Stimulated activated CD8-positive, alpha-beta memory T cell treated with anti-CD3 and anti-CD28 coated beads, Interleukin-7, amount 100 ng/mL, for 1 hour (primary cell): Measurements from ENCODE around the gene ABCC2.
"Not testable (repeated sequence)": the region's sequence is repeated elsewhere in the genome, so short reads cannot be mapped to it uniquely, and the experiment has no call there.

ENCODE experiments used
- DNase-seq, 2 donors: peaks; one replicate each; pipeline ENCODE4 v3.0.0-alpha.2; 2020; ENCODE audit warnings: low read depth in 2 of 2

ABCC2 gene

DNA sequence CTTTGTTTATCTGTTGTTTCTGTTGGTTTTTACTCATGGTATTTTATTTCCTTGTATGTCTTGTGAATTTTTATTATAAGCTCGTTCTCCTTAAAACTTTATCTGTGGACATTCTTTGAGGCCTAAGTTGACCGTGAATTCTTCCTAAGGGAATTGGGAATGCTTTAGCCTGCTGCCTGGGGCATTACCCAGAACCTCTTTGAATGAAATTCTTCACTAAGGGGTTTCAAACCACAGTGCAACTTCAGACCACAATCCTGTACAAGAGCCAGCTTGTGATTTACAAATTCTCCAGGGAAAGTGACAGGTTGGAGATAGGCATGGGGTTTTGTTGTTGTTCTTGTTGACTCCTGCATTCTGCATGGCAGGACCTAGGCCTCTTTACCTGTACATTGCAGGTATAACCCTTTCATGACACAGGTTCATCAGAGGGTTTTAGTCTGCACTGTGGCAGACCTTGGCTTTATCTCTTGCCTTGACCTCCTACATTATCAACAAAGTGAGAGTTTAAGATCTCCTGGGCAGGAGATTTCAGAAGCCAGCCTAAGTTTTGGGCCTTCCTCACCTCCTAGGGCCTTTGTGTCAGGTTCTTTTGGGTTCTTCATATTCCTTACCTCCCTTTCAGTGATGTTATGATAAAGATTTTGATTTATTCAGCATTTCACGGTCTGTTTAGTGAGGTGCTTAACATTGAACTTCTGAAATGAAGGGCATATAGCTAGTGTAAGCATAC is 70.2 kb downstream of the ABCC2 start:
- no peak for DNase-seq

DNA sequence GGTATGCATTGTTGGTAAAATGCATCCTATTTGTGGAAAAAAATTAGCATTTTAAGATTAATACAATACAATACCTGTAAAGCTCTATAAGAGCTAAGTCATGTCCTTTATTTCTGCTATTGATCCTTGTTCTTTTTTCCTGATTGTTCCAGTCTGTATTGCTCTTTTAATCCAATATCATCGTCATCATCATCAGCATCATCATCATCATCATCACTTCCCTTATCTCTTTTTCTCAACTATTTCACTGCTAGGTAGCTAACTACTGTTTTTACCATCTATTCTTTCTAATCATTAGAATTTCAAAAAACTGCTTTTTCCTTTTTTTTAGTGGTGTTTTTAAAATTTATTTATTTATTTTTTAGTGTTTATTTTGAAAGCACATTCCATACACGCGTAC is 71.2 kb downstream of the ABCC2 start:
- DNase-seq: no peak

DNA sequence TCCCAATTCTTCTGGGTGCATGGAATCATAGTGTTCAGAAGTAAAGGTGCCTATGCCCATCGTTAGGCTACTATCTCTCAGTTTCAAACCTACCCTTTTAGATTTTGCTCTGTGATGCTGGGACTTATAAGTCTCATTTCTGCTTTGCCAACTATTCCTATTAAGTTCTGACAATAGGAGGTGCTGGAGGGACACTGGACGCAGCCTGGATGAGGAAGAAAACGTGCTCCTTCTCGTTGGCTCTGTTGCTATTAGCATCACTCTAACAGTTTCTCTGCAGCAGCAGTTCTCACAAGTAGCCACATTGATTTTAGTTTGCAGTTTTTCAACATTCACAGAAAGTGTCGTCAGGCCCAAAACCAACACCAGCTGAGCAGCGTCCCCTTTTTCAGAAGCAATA is 72.4 kb downstream of the ABCC2 start:
- no peak for DNase-seq

DNA sequence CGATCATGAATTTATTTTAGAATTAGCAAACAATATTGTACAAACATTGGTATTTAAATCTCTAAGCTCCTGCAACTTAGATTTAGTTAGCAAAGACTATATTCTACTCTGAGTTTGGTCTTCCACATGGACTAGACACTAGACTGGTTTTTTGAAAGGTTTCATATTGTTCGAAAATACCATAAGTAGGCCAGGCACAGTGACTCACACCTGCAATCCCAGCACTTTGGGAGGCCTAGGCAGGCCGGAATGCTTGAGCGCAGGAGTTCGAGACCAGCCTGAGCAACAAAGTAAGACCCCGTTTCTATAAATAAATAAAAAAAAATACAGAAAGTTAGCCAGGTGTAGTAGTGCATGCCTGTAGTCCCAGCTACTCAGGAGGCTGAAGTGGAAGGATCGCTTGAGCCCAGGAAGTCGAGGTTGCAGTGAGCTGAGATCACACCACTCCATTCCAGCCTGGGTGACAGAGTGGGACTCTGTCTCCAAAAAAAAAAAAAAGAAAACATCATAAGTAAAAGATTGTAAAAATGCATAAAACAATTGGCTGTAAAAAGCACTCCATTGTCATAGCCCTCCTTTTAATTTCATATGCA is 73.1 kb downstream of the ABCC2 start:
- DNase-seq: no peak

DNA sequence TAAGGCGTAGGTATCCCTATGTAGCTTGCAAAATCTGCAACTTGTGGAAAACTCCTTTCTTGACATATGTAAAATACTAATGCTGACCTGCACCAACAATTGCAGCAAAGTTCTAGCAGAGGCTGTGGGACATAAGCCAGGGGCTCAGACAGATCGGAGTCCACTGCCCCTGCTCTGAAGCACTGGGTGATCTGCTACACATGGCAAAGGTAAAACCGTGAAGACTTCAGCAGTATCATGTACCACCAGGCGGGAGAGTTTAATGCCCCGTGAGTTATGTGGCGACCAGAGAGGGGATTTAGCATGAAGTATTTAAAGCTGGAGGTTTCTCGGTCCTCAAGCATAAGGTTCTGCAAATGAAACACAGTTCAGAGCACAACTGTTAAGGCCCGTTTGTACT is 76.4 kb downstream of the ABCC2 start:
- no peak for DNase-seq

DNA sequence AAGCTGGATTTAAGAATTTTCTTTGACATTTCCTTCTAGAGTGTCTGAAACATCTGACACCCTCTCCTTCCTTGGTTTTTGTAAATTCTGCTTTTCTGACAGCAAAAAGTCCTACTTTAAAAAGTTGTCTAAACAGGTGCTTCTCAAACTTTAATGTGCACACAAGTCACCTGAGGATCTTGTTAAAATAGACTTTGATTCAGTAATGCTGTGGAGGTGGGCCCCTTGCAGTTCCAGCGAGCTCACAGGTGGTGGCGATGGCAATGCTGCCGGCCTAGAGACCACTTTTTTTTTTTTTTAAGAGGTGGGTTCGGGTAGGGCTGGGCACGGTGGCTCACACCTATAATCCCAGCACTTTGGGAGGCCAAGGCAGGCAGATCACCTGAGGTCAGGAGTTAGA is 77.1 kb downstream of the ABCC2 start:
- DNase-seq: no peak

DNA sequence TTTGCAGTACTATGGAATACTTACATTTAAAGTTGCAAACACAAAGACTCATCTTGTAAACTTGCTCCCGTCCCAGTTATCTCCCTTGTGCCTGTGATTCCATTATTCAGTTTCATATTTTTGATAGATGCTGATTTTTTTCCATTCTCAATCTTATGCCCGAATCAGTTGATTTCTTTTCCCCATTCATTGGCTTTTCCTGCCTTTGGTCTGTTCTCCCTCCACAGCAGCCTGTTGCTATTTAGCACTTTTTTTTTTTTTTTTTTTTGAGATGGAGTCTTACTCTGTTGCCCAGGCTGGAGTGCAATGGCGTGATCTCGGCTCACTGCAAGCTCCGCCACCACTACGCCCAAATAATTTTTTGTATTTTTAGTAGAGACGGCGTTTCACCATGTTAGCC is 78.0 kb downstream of the ABCC2 start:
- DNase-seq: no peak

DNA sequence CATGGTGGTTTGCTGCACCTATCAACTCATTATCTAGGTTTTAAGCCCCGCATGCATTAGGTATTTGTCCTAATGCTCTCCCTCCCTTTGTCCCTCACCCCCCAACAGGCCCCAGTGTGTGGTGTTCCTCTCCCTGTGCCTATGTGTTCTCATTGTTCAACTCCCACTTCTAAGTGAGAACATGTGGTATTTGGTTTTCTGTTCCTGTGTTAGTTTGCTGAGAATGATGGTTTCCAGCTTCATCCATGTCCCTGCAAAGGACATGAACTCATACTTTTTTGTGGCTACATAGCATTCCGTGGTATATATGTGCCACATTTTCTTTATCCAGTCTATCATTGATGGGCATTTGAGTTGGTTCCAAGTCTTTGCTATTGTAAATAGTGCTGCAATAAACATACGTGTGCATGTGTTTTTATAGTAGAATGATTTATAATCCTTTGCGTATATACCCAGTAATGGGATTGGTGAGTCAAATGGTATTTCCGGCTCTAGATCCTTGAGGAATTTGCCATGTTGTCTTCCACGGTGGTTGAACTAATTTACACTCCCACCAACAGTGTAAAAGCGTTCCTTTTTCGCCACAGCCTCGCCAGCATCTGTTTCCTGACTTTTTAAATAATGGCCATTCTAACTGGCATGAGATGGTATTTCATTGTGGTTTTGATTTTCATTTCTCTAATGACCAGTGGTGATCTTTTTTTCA is 81.2 kb downstream of the ABCC2 start:
- DNase-seq: not testable (repeated sequence)

DNA sequence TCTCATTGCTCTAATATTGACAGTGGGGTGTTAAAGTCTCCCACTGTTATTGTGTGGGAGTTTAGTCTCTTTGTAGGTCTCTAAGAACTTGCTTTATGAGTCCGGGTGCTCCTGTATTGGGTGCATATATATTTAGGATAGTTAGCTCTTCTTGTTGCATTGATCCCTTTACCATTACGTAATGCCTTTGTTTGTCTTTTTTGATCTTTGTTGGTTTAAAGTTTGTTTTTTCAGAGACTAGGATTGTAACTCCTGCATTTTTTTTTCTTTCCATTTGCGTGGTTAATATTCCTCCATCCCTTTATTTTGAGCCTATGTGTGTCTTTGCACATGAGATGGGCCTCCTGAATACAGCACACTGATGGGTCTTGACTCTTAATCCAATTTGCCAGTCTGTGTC is 84.8 kb downstream of the ABCC2 start:
- DNase-seq: not testable (repeated sequence)

DNA sequence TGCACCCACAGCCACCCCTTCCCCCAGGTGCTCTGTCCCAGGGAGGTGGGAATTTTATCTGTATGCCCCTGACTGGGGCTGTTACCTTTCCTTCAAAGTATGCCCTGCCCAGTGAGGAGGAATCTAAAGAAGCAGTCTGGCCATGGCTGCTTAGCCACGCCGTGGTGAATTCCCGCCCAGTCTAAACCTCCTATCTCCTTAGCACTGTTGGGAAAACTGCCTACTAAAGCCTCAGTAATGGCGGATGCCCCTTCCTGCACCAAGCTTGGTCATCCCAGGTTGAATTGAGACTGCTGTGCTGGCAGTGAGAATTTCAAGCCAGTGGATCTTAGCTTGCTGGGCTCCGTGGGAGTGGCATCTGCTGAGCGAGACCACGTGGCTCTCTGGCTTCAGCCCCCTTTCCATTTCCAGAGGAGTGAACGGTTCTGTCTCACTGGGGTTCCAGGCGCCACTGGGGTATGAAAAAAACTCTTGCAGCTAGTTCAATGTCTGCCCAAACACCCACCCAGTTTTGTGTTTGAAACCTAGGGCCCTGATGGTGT is 87.2 kb downstream of the ABCC2 start:
- DNase-seq: no peak

DNA sequence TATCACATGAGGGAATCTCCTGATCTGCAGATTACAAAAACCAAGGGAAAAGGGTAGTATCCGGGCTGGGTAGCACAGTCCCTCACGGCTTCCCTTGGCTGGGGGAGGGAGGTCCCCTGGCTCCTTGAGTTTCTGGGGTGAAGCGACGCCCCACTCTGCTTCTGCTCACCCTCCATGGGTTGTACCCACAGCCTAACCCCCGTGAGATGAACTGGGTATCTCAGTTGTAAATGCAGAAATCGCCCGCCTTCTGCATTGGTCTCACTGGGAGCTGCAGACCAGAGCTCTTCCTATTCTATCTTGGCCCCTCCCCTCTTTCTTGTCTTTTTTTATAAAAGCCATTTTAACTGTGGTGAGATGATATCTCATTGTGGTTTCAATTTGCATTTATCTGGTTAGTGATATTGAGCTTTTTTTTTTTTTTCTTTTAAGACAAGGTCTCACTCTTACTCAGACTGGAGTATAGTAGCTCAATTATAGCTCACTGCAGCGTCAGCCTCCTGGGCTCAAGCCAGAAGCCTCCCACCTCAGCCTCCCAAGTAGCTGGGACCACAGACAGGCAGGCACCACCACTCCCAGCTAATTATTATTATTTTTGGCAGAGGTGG is 87.8 kb downstream of the ABCC2 start:
- DNase-seq: no peak

DNA sequence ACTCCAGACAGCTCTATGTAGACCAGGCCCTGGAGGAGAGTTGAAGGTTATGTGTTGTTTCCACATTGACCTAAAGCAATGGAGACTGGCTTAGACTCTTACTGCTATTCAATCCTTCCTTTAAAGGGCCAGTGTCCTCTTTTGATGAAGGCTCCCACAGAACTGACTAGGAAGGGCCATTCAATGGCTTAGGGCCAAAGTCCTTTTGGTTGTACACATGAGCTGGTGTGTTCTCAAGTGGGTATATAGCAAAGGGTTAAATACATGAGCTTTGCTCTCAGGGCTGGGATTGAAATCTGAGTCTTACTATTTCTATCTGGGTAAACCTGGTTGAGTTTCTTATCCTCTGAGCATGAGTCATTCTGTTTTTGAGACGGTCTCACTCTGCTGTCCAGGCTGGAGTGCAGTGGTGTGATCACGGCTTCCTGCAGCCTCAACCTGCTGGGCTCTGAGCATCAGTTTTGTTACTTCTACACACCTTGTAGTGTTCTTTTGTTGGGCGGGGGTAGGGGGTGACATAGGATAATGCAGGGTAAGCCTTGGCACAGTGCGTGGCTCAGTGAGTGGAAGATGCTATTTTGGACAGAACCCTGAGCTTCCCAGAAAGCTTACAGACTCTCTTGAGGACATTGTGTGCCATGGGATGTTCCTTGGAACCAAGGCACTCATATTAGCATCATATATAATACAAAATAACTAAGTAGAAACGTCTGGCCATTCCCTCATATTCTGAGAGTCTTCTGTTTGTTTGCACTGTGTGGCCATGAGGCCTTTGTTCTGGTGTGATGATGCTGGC is 90.1 kb downstream of the ABCC2 start:
- no peak for DNase-seq

DNA sequence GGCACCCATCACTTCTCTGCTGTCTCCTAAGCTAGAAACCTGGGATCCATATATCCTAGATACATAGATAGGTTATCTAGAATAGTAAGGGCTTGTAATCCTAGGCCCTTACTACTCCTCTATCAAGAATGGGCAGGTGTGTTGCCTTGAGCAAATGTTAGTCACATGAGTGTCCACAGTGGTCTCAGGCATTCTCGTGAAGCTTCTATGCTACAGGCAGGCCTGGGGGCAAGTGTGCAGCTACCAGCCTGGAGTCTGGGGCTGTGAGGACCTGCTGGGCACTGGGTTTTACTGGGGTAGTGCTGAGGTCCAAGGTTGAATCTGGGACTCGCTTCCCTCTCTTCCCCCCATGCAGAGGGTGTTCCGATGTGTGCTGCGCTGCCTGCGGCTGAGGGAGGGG is 91.4 kb downstream of the ABCC2 start:
- no peak for DNase-seq

DNA sequence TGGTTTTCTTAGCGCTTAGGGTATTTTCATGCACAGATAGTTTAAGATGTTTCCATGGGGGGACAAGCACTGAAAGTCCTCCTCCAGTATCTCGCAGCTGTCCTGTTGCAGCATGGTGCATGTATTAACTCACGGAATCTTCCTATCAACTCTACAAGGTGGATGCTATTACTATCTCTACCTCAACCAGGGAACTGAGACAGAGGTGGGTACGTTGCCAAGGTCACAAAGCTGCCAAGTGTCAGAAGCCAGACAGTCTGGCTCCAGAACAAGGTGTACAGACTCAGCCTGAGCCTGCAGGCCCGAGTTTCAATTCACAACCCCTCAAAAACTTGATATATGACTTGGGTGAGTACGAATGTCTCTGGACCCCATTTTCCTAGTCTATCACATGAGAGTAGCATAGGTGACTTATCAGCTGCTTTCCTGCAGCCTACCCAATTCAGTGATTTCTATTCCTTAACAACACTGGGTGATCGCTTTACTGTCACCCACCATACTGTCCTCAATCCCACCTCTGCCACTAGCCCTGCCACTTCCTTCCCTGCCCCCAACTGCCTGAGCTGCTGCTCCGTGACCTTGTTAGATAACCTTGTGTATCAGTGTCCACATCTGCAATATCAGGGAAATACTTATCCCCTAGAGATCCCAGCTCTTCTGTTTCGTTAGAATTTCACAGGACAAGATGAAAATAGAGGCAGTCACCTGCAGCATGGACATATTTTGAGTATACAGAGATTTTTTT is 92.1 kb downstream of the ABCC2 start:
- no peak for DNase-seq

DNA sequence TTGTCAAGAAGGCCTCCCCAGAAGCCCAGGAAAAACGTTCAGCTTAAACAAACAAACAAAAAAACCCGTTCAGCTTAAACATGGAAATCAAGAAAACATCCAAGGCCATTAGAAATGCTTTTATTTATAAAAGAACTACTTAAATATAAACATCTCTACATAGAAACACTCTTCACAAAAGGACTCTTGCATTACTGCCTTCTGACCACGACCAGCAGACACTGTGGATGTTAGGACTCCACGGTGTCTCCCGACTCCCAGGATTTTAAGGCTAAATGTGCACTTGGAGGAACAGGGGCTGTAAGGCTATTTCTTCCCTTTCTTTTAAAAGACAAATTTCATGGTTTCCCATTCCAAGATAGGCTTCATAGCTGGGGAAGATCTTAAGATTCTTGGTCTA is 93.0 kb downstream of the ABCC2 start:
- DNase-seq: no peak

DNA sequence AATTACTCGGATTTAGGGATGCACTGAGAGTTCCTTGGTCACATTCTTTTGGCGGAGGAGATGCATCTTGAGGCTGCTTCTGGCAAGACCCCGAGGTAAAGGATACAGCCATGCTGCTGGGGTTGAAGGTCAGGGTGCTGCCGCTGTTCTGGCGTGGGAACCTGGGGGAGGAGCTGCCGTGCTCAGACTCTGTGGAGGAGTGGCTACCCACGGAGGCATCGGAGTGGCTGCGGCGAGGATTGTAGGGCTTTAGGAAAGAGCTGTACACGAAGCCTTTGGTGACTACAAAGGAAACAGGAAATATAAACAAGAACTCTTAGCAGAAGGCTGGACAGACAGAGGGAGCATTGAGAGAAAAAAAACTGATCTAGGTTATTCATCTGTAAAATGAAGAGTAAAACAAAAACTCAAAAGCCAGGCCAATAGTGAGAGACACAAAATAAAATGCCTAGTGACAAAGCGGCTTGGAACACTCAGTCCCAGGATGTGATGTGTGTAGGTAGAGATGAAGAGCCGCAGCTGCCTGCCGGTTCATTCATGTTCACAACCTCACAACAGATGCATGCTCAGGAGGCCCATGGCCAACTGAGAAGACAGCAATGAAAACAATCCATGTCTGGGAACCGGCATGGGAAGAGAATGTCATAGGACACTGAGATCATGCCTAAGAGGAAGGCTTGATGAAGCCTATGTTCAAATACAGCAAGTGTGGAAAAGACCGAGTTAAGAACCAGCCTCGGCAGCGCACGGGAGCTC is 97.8 kb downstream of the ABCC2 start:
- no peak for DNase-seq

DNA sequence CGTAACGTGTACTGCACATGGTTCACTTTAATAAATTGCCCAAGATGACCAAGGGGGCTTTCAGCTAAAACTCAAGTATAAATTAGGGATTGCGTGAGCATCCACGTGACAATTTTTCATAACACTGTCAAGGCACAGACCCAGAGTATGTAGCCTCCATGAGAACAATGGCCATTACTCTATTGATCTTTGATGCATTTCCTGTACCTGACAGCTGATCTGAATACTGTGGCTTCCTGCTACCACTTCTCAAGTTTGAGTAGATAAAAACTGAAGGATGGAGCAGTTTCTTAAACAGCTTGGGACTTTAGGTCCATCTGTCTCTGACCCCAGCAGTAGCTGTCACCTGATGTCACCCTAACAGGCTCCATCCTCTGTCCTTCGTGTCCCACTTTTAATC is 98.9 kb downstream of the ABCC2 start:
- DNase-seq: no peak

DNA sequence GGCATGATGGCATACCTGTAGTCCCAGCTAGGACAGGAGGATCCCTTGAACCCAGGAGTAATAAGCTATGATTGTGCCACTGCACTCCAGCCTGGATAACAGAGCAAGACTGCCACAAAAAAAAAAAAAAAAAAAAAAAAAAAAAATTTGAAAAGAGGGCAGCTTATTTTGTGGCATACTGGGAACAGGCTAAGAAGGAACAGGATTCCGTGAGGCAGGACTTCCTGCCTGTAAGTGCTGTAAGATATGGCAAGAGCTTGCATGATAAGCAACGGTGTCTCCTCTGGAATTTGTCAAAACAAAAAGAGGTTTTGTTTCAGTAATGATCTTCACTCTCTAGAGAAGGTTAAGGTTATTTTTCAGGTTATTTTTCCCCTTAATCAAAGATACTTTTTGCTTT is 101.1 kb downstream of the ABCC2 start:
- DNase-seq: no peak

DNA sequence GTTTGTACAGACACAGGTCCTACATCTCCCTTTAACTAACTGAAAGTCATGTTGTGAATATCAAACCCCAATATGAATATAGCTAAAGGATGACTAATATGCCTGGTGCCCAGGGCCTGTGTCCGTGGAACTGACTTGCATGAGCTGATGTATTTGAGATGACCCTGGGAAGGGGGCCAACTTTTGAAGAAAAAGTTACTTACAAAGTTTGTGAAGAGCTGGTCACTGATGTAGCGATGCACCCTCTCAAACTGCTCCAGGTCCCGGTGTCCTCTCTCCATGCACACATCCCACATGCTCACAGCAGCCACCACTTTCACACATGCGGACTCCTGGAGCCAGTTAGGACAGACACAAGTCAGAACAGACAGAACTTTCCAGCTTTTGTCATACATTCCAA is 106.2 kb downstream of the ABCC2 start:
- no peak for DNase-seq

DNA sequence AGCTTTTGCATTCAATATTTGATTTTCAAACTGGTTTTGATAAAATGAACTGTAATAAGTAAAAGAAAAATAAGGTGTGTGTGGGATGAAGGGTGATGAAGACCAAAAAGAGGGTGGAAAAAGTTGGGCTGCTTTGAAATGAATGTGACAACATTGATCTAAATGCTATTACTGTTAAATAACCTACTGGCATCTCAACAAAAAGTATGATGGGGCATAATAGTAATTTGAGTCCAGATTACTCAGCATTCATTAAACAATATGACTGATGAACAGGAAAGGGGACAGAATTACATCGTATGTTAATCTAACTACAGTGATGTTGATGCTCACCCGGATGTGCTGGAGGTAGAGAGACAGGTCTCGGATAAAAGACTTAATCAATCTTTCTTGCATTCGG is 112.2 kb downstream of the ABCC2 start:
- no peak for DNase-seq
